Keratinocyte (primary cell): Measurements from ENCODE around the gene FEM1B. TPM values are rescaled to one million over a fixed set of nuclear protein-coding genes. Genes with fewer than 3 reads are reported as not detected.

Experiments
- DNase-seq: peaks from one replicate; pipeline ENCODE4 v3.0.0-alpha.2; 2011; ENCODE audit warnings: low read depth, missing footprints, low spot score
- FAIRE-seq: peaks from 2 replicates; lab custom pipeline; 2011; peaks lifted over from hg19 to GRCh38; lab: Jason Lieb, UNC
- H2AFZ ChIP-seq: 2 replicates; pipeline ENCODE4 v1.6.0; 2012; ENCODE audit warnings: low read length, control low read depth, inconsistent platforms; ENCODE audit not compliant: control insufficient read depth
- H3K27ac ChIP-seq: 2 replicates; pipeline ENCODE4 v1.5.1; 2011; ENCODE audit warnings: low read length; ENCODE audit not compliant: control insufficient read depth, insufficient read depth
- H3K27me3 ChIP-seq: 3 replicates; pipeline ENCODE4 v1.6.0; 2011; ENCODE audit warnings: low read length; ENCODE audit not compliant: control insufficient read depth, insufficient read depth; ENCODE audit errors: extremely low read depth
- H3K36me3 ChIP-seq, 2 experiments: 2 replicates in 1 of 2; 3 replicates in 1 of 2; pipeline ENCODE4 v1.5.1; 2011; ENCODE audit warnings: low read length in 2 of 2, mild to moderate bottlenecking in 1 of 2; ENCODE audit not compliant: control insufficient read depth in 2 of 2, insufficient read depth in 2 of 2; ENCODE audit errors: extremely low read depth in 1 of 2
- H3K4me1 ChIP-seq: 3 replicates; pipeline ENCODE4 v1.5.1; 2011; ENCODE audit warnings: low read length; ENCODE audit not compliant: control insufficient read depth, insufficient read depth; ENCODE audit errors: extremely low read depth
- H3K4me2 ChIP-seq: 3 replicates; pipeline ENCODE4 v1.6.0; 2011; ENCODE audit warnings: low read depth, low read length; ENCODE audit not compliant: control insufficient read depth, insufficient read depth; ENCODE audit errors: extremely low read depth
- H3K4me3 ChIP-seq, 3 experiments: fragments of 200-600 bp in 1 of 3; sonication (generic) in 1 of 3; 2 replicates in 2 of 3; 3 replicates in 1 of 3; pipeline ENCODE4 v1.5.1; 2011 to 2016; ENCODE audit warnings: low read length in 3 of 3, mild to moderate bottlenecking in 3 of 3, control low read depth in 2 of 3, inconsistent platforms in 1 of 3, low read depth in 1 of 3, mixed read lengths in 1 of 3, mixed run types in 1 of 3, moderate library complexity in 1 of 3; ENCODE audit not compliant: control insufficient read depth in 2 of 3, insufficient read depth in 2 of 3; ENCODE audit errors: extremely low read depth in 1 of 3
- H3K79me2 ChIP-seq: 2 replicates; pipeline ENCODE4 v1.6.0; 2012; ENCODE audit warnings: low read length; ENCODE audit not compliant: control insufficient read depth, insufficient read depth
- H3K9ac ChIP-seq: 3 replicates; pipeline ENCODE4 v1.6.0; 2011; ENCODE audit warnings: low read length; ENCODE audit not compliant: control insufficient read depth, insufficient read depth; ENCODE audit errors: extremely low read depth
- H3K9me1 ChIP-seq: 3 replicates; pipeline ENCODE4 v1.6.0; 2011; ENCODE audit warnings: low read length; ENCODE audit not compliant: control insufficient read depth, insufficient read depth; ENCODE audit errors: extremely low read depth
- H3K9me3 ChIP-seq: 2 replicates; pipeline ENCODE4 v1.5.1; 2012; ENCODE audit warnings: low read depth, low read length; ENCODE audit not compliant: control insufficient read depth
- H4K20me1 ChIP-seq: 3 replicates; pipeline ENCODE4 v1.6.0; 2011; ENCODE audit warnings: low read length; ENCODE audit not compliant: control insufficient read depth, insufficient read depth; ENCODE audit errors: extremely low read depth
- CTCF ChIP-seq, 3 experiments: IDR thresholded peaks in 1 of 3; conservative IDR thresholded peaks in 1 of 3; optimal IDR thresholded peaks in 1 of 3; 2 replicates in 2 of 3; 3 replicates in 1 of 3; pipeline versions ENCODE3 to v1.5.1; 2011; ENCODE audit warnings: low read length in 3 of 3, mild to moderate bottlenecking in 3 of 3, moderate library complexity in 2 of 3, control low read depth in 1 of 3, inconsistent platforms in 1 of 3; ENCODE audit not compliant: insufficient read depth in 2 of 3; ENCODE audit errors: extremely low read depth in 1 of 3
- EZH2 ChIP-seq: IDR thresholded peaks from one replicate; pipeline ENCODE4 v1.6.1; 2012; ENCODE audit warnings: inconsistent platforms, mild to moderate bottlenecking, low read length, moderate library complexity
- dilution Hi-C: fragments of 300-500 bp; cut with MboI; formaldehyde crosslinking; loops from one replicate; pipeline ENCODE4 v1.7.0; 2020; ENCODE audit warnings: low sequenced_read_pairs; ENCODE audit not compliant: extremely low pct_ligation_motif_present
- polyA plus RNA-seq, 5 experiments: library from polyadenylated mRNA; depleted of rRNA in 3 of 5; stranded (reverse) in 3 of 5; stranded (forward) in 1 of 5; unstranded in 1 of 5; fragments of >200 nt; gene quantifications; 1 replicate in 1 of 5; 2 replicates in 3 of 5; 3 replicates in 1 of 5; pipeline versions ENCODE4 v1.2.1 to v1.2.3, GENCODE V29; 2011 to 2012; ENCODE audit warnings: missing spikeins in 2 of 5, low read depth in 1 of 5, low replicate concordance in 1 of 5

FEM1B gene
- polyA plus RNA-seq, 1 donor (not counting 4 experiments of a cell fraction or from before 2014, with no cell fraction given), result 92.6 TPM

GRCh38 chr15:68335251-68335650 lies 57.7 kb downstream of the FEM1B start:
- no peak overlapping the region for H3K4me2 ChIP-seq
- no peaks in the 10 kb centered on the region for H4K20me1 ChIP-seq
- no peak overlapping the region for H3K27ac ChIP-seq

GRCh38 chr15:68335655-68336054 lies 58.1 kb downstream of the FEM1B start:
- dilution Hi-C loops, result no loop called here
- H3K9me3 ChIP-seq, result no peaks in the 10 kb centered on the region
- H3K36me3 ChIP-seq, result no peaks in the 10 kb centered on the region
- H3K79me2 ChIP-seq, result no peaks in the 10 kb centered on the region
- H2AFZ ChIP-seq, result no peak overlapping the region
- H3K27me3 ChIP-seq, result peaks cover 10% of the 10 kb centered on the region
- TF ChIP-seq CTCF (optimal IDR thresholded peaks at IDR 0.05 in 1 of 3, IDR thresholded peaks at IDR 0.05 in 1 of 3, conservative IDR thresholded peaks at IDR 0.05 in 1 of 3; ENCODE audit: extremely low read depth in 1 of 3, insufficient read depth in 2 of 3, low read length in 3 of 3) (no peak), EZH2 (no peak)
- H3K4me2 ChIP-seq, result no peak overlapping the region
- no peak overlapping the region for H3K9ac ChIP-seq
- FAIRE-seq (no peak), DNase-seq (no peak)
- H3K4me1 ChIP-seq, result peaks cover 5% of the 10 kb centered on the region
- H3K9me1 ChIP-seq, result no peaks in the 10 kb centered on the region
- no peaks in the 10 kb centered on the region for H4K20me1 ChIP-seq
- H3K4me3 ChIP-seq, result no peak overlapping the region
- no peak overlapping the region for H3K27ac ChIP-seq

More at GRCh38 chr15:68335251-68335650, 57.7 kb downstream of the FEM1B start:
- FAIRE-seq, result no peak
- Histone ChIP-seq H3K4me1 (peaks cover 5% of the 10 kb centered on the region), H3K9me1 (no peaks in the 10 kb centered on the region), H3K9me3 (no peaks in the 10 kb centered on the region), H3K79me2 (no peaks in the 10 kb centered on the region), H3K36me3 (no peaks in the 10 kb centered on the region), H3K9ac (no peak overlapping the region), H2AFZ (no peak overlapping the region), H3K4me3 (no peak overlapping the region), H3K27me3 (peaks cover 10% of the 10 kb centered on the region)
- DNase-seq, result no peak
- no peak for TF ChIP-seq CTCF (optimal IDR thresholded peaks at IDR 0.05 in 1 of 3, IDR thresholded peaks at IDR 0.05 in 1 of 3, conservative IDR thresholded peaks at IDR 0.05 in 1 of 3; ENCODE audit: extremely low read depth in 1 of 3, insufficient read depth in 2 of 3, low read length in 3 of 3)
- no peak for TF ChIP-seq EZH2
- dilution Hi-C loops, result no loop called here
